GM12874 (cell line): Measurements from ENCODE around the gene DRAP1.

ENCODE experiments used
- TF ChIP-seq, protein P1 (sequence below): IDR thresholded peaks from 2 replicates; pipeline ENCODE4 v1.5.1; 2011; ENCODE audit warnings: low read depth, mild to moderate bottlenecking, control low read depth, low read length, moderate library complexity; ENCODE audit not compliant: insufficient read depth

The DRAP1 gene

GRCh38 chr11:65906602-65907001 is 12.6 kb upstream of the DRAP1 start:
- TF ChIP-seq, protein P1, sequence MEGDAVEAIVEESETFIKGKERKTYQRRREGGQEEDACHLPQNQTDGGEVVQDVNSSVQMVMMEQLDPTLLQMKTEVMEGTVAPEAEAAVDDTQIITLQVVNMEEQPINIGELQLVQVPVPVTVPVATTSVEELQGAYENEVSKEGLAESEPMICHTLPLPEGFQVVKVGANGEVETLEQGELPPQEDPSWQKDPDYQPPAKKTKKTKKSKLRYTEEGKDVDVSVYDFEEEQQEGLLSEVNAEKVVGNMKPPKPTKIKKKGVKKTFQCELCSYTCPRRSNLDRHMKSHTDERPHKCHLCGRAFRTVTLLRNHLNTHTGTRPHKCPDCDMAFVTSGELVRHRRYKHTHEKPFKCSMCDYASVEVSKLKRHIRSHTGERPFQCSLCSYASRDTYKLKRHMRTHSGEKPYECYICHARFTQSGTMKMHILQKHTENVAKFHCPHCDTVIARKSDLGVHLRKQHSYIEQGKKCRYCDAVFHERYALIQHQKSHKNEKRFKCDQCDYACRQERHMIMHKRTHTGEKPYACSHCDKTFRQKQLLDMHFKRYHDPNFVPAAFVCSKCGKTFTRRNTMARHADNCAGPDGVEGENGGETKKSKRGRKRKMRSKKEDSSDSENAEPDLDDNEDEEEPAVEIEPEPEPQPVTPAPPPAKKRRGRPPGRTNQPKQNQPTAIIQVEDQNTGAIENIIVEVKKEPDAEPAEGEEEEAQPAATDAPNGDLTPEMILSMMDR = no peak

DNA sequence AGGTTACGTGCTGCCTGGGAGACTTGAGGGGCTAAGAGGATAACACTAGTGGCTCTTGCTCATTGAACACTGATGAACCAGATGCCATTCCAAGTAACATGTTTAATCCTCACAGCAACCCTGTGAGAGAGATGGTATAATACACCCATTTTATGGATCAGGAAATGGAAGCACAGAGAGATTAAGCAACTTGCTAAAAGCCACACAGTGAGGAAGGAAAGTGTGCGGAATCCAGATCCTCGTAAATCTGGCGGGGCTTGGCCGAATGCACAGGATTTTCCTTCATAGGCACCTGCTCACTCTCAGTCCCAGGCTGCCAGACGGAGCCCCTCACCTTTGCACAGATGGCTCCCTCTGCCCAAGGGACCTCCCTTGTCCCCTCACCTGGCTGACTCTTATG is 11.3 kb upstream of the DRAP1 start:
- TF ChIP-seq, protein P1 = no peak

DNA sequence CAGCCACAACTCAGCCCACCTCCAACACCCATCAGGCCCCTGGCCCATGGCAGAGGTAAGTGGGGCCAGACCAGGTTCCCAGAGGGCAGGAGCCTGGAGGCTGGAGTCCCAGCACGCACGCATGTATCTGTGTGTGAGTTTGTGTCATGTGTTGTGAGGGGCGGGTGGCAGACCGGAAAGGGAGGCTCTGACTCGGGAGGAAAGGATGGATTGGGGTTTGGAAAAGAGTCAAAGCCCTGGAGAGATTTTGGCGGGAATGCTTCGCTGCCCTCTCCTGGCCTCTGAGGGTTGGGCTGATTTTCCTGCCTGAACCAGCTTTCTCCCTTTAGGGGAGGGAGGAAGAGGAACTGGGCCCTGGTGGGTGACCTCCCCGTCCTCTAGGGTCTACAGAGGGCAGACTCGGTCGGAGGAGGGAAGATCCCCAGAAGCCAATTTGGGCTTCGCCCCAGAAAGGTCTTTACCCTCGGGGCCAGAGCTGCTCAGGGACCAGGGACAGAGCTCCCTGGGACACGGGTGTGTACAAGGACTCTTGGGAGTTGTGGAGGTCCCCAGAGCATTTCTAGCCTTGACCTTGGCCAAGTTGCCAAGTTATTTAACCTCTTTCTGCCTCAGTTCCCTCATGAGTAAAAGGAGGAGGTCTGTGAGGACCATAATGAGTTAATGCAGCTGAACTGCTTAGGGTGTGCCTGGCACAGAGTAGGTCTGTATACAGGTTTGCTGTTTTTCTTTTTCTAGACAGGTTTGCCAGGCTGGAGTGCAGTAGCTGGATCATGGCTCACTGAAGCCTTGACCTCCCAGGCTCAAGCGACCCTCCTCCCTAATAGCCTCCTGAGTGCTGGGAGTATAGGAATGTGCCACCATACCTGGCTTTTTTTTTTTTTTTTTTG is 7.3 kb upstream of the DRAP1 start:
- TF ChIP-seq, protein P1 = no peak

GRCh38 chr11:65912845-65913244 is 6.4 kb upstream of the DRAP1 start:
- TF ChIP-seq, protein P1 = no peak

GRCh38 chr11:65915101-65915820 is 4.0 kb upstream of the DRAP1 start:
- TF ChIP-seq, protein P1 = no peak

DNA sequence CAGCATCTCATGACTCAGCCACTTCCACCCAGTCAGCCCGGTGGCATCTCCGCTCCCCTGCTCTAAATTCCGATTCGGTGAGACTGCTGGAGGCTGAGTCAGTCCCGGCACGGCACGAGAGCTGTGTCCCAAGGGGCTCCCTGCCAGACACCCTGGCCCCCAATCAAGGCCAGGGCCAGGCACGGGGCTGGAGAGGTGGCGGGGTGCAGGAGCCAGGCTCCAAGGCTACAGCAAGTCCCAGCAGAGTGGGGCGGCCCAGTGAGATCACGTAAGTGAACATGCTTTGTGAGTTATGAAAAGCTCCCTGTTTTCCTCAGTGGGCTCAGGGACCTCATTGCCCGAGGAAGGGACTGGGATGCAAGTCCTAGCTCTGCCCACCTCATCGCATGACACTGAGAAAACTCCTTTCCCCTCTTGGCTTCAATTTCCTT is 3.4 kb upstream of the DRAP1 start:
- TF ChIP-seq, protein P1 = no peak

- TF ChIP-seq, protein P1 = no peak
Measured at GRCh38 chr11:65916391-65916790, 2.8 kb upstream of the DRAP1 start.
